A549 (cell line): ENCODE data around the gene TCF3. TPM values are rescaled to one million over a fixed set of nuclear protein-coding genes. Genes with fewer than 3 reads are reported as not detected.

ENCODE experiments used
- ATAC-seq, 2 experiments: fragments of 200-7000 bp in 1 of 2; fragments of >200 bp in 1 of 2; cut with Nextera tagmentation in 1 of 2; cut with Tn5 transposase in 1 of 2; 3 replicates each; pipeline versions ENCODE4 v1.8.0 to v1.9.1; 2018 to 2020; ENCODE audit warnings: mild to moderate bottlenecking in 1 of 2, moderate library complexity in 1 of 2
- CTCF ChIA-PET: fragments of 300-600 bp; sonication (Branson Sonifier 250); formaldehyde crosslinking; extraction: SDS; loops from one replicate; lab custom pipeline; 2021; ENCODE audit warnings: antibody characterized with exemption, inconsistent platforms; lab: Yijun Ruan, JAX
- POLR2A ChIA-PET: fragments of 350-600 bp; formaldehyde crosslinking; extraction: SDS; loops from one replicate; lab custom pipeline; 2021; ENCODE audit warnings: antibody characterized with exemption, inconsistent platforms; lab: Yijun Ruan, JAX
- DNase-seq, 2 experiments: peaks; one replicate each; pipeline versions ENCODE4 v3.0.0 to v3.0.0-alpha.2; 2011 to 2016; ENCODE audit warnings: low read depth in 1 of 2, low spot score in 1 of 2
- FAIRE-seq: peaks from 2 replicates; lab custom pipeline; 2011; peaks lifted over from hg19 to GRCh38; lab: Jason Lieb, UNC
- H3K27ac ChIP-seq, 2 experiments: fragments of >200 bp; sonication (Bioruptor Twin); formaldehyde crosslinking; 3 replicates each; pipeline ENCODE4 v1.5.1; 2016 to 2017
- H3K4me1 ChIP-seq: fragments of >200 bp; sonication (Bioruptor Twin); formaldehyde crosslinking; 3 replicates; pipeline ENCODE4 v1.6.1; 2016
- H3K4me2 ChIP-seq: fragments of >200 bp; sonication (Bioruptor Twin); formaldehyde crosslinking; 3 replicates; pipeline ENCODE4 v1.6.1; 2016
- H3K4me3 ChIP-seq: fragments of >200 bp; sonication (Bioruptor Twin); formaldehyde crosslinking; 3 replicates; pipeline ENCODE4 v1.5.1; 2016
- H3K9me3 ChIP-seq: fragments of >200 bp; sonication (Bioruptor Twin); formaldehyde crosslinking; 3 replicates; pipeline ENCODE4 v1.6.1; 2016
- ATOH8 ChIP-seq: fragments of 250-450 bp; sonication (Bioruptor Pico); IDR thresholded peaks from 2 replicates; pipeline ENCODE4 v1.5.0; 2020; ENCODE audit warnings: low read depth, mild to moderate bottlenecking, moderate library complexity
- CBX8 ChIP-seq: fragments of 200-600 bp; sonication (generic); IDR thresholded peaks from 2 replicates; pipeline ENCODE4 v1.6.1; 2016
- CTCF ChIP-seq: fragments of >200 bp; sonication (Bioruptor Twin); formaldehyde crosslinking; IDR thresholded peaks from 3 replicates; pipeline ENCODE4 v1.5.1; 2016
- EHMT2 ChIP-seq: fragments of 200-600 bp; sonication (generic); IDR thresholded peaks from 2 replicates; pipeline ENCODE4 v1.6.1; 2016; ENCODE audit warnings: antibody characterized with exemption, low read depth, mild to moderate bottlenecking, moderate library complexity
- ELK1 ChIP-seq: fragments of 150-350 bp; IDR thresholded peaks from 2 replicates; pipeline ENCODE4 v1.6.1; 2014; ENCODE audit warnings: low read depth, mild to moderate bottlenecking, low read length
- EP300 ChIP-seq, 2 experiments: fragments of >200 bp; sonication (Bioruptor Twin); formaldehyde crosslinking; IDR thresholded peaks; 2 replicates in 1 of 2; 3 replicates in 1 of 2; pipeline ENCODE4 v1.6.1; 2016 to 2017
- HDAC2 ChIP-seq: fragments of 200-600 bp; sonication (generic); IDR thresholded peaks from 2 replicates; pipeline ENCODE4 v1.6.1; 2016
- HES2 ChIP-seq: fragments of >200 bp; sonication (Bioruptor Twin); formaldehyde crosslinking; IDR thresholded peaks from 2 replicates; pipeline ENCODE4 v1.6.1; 2016
- HMGXB4 ChIP-seq: fragments of 250-450 bp; sonication (Bioruptor Pico); IDR thresholded peaks from 2 replicates; pipeline ENCODE4 v1.5.0; 2021; ENCODE audit warnings: mild to moderate bottlenecking, moderate library complexity, borderline replicate concordance
- HOXA7 ChIP-seq: fragments of 250-450 bp; sonication (Bioruptor Pico); IDR thresholded peaks from 2 replicates; pipeline ENCODE4 v1.5.0; 2020; ENCODE audit warnings: mild to moderate bottlenecking, moderate library complexity
- HOXB13 ChIP-seq: fragments of 250-450 bp; sonication (Bioruptor Pico); IDR thresholded peaks from 2 replicates; pipeline ENCODE4 v1.5.0; 2020; ENCODE audit warnings: low read depth, mild to moderate bottlenecking, moderate library complexity
- HOXB5 ChIP-seq: fragments of 250-450 bp; sonication (Bioruptor Pico); IDR thresholded peaks from 2 replicates; pipeline ENCODE4 v1.5.0; 2020; ENCODE audit warnings: mild to moderate bottlenecking, moderate library complexity
- JUN ChIP-seq, 2 experiments: fragments of >200 bp; sonication (Bioruptor Twin); formaldehyde crosslinking; IDR thresholded peaks; 2 replicates in 1 of 2; 3 replicates in 1 of 2; pipeline ENCODE4 v1.6.1; 2016 to 2017
- JUNB ChIP-seq: fragments of >200 bp; sonication (Bioruptor Twin); formaldehyde crosslinking; IDR thresholded peaks from 2 replicates; pipeline ENCODE4 v1.6.1; 2016
- KDM1A ChIP-seq: fragments of 200-600 bp; sonication (generic); IDR thresholded peaks from 2 replicates; pipeline ENCODE4 v1.6.1; 2016; ENCODE audit warnings: low read depth, mild to moderate bottlenecking
- MAFK ChIP-seq: fragments of 450-650 bp; IDR thresholded peaks from 2 replicates; pipeline ENCODE4 v1.6.1; 2014; ENCODE audit not compliant: partially characterized antibody
- MAX ChIP-seq: IDR thresholded peaks from 2 replicates; pipeline ENCODE4 v1.6.1; 2012
- MAZ ChIP-seq: fragments of 150-350 bp; IDR thresholded peaks from 2 replicates; pipeline ENCODE4 v1.6.1; 2014; ENCODE audit warnings: antibody characterized with exemption, low read depth, low read length, borderline replicate concordance
- MYC ChIP-seq: IDR thresholded peaks from 2 replicates; pipeline ENCODE4 v1.6.1; 2012; ENCODE audit warnings: mild to moderate bottlenecking, inconsistent platforms, low read length, improper control_type of control experiment, borderline replicate concordance
- PBX3 ChIP-seq: IDR thresholded peaks from 2 replicates; pipeline ENCODE4 v1.6.1; 2012
- PHF8 ChIP-seq: fragments of 200-600 bp; sonication (generic); IDR thresholded peaks from 2 replicates; pipeline ENCODE4 v1.6.1; 2016; ENCODE audit warnings: low read depth, mild to moderate bottlenecking, antibody characterized with exemption, moderate library complexity, borderline replicate concordance
- POLR2A ChIP-seq: IDR thresholded peaks from 2 replicates; pipeline ENCODE4 v1.6.1; 2012; ENCODE audit warnings: mild to moderate bottlenecking, low read length
- POLR2AphosphoS2 ChIP-seq: conservative IDR thresholded peaks from 2 replicates; pipeline ENCODE4 v1.6.1; 2012; ENCODE audit warnings: low read length, improper control_type of control experiment, inconsistent platforms
- RAD21 ChIP-seq, 2 experiments: fragments of >200 bp in 1 of 2; sonication (Bioruptor Twin) in 1 of 2; formaldehyde crosslinking in 1 of 2; IDR thresholded peaks in 1 of 2; conservative IDR thresholded peaks in 1 of 2; 2 replicates in 1 of 2; 3 replicates in 1 of 2; pipeline ENCODE4 v1.6.1; 2012 to 2018; ENCODE audit warnings: inconsistent platforms in 1 of 2
- RARB ChIP-seq: fragments of 250-450 bp; sonication (Bioruptor Pico); IDR thresholded peaks from 2 replicates; pipeline ENCODE4 v1.8.0; 2021; ENCODE audit warnings: mild to moderate bottlenecking, moderate library complexity
- RNF2 ChIP-seq: fragments of 200-600 bp; sonication (generic); IDR thresholded peaks from 2 replicates; pipeline ENCODE4 v1.6.1; 2016; ENCODE audit warnings: low read depth, mild to moderate bottlenecking, antibody characterized with exemption, moderate library complexity, borderline replicate concordance
- SREBF2 ChIP-seq: fragments of 450-650 bp; IDR thresholded peaks from 2 replicates; pipeline ENCODE4 v1.6.1; 2014; ENCODE audit warnings: mild to moderate bottlenecking, moderate library complexity
- TP53 ChIP-seq: fragments of 250-450 bp; sonication (Bioruptor Pico); IDR thresholded peaks from 2 replicates; pipeline ENCODE4 v1.5.0; 2021; ENCODE audit warnings: mild to moderate bottlenecking, moderate library complexity
- USF2 ChIP-seq: fragments of 450-650 bp; IDR thresholded peaks from 2 replicates; pipeline ENCODE4 v1.6.1; 2014; ENCODE audit warnings: antibody characterized with exemption
- ZC3H11A ChIP-seq: fragments of 450-650 bp; IDR thresholded peaks from 2 replicates; pipeline ENCODE4 v1.6.1; 2014; ENCODE audit warnings: antibody characterized with exemption, mild to moderate bottlenecking
- ZFP36 ChIP-seq: fragments of 450-650 bp; IDR thresholded peaks from 2 replicates; pipeline ENCODE4 v1.6.1; 2014; ENCODE audit warnings: borderline replicate concordance; ENCODE audit not compliant: partially characterized antibody
- WGBS: methylation state at CpG from one replicate; pipeline ENCODE4 v1.1.6; 2017; ENCODE audit errors: missing lambda C conversion rate; 5-methylcytosine and 5-hydroxymethylcytosine counted together
- polyA plus RNA-seq, 4 experiments: library from polyadenylated mRNA; depleted of rRNA in 3 of 4; stranded (reverse); fragments of >200 nt; fragmentation: RNase III in 1 of 4; extraction: RNeasy Plus Mini Kit Qiagen cat#74134 plus additional on column Dnase treatment in 1 of 4; gene quantifications; 2 replicates in 3 of 4; 3 replicates in 1 of 4; pipeline ENCODE4 v1.2.3, GENCODE V29; 2011 to 2017

Gene TCF3
- polyA plus RNA-seq, 2 of the 4 experiments (the other 2 are of a cell fraction): 25.6 to 52.6 TPM

- ChIA-PET CTCF (interaction anchor here (1.3 to 2.1 kb wide), 2 partner anchors 8 to 36 kb away, joined by 4 to 5 read pairs; no protein-coding TSS in a partner anchor), POLR2A (no interaction called here)
- FAIRE-seq: no peak
- H3K4me3 ChIP-seq: no peak overlapping the region
- H3K27ac ChIP-seq: no peak overlapping the region
- no peaks in the 10 kb centered on the region for H3K4me1 ChIP-seq
- TF ChIP-seq CBX8 (no peak), HOXB5 (CRISPR knock-in tag) (no peak), MAZ (no peak), POLR2AphosphoS2 (no peak), HOXB13 (no peak), JUNB (no peak), HDAC2 (no peak), MAX (no peak), PHF8 (no peak), RAD21 (conservative IDR thresholded peaks at IDR 0.05 in 1 of 2, IDR thresholded peaks at IDR 0.05 in 1 of 2) (no peak), KDM1A (no peak), CTCF (no peak), JUN (IDR thresholded peaks at IDR 0.05) (no peak), ATOH8 (CRISPR knock-in tag) (no peak), RNF2 (no peak), SREBF2 (no peak), USF2 (no peak), ZFP36 (no peak), TP53 (CRISPR knock-in tag) (no peak)
- H3K4me2 ChIP-seq: no peak overlapping the region
- 84% methylated on average over 6 of the region's 9 CpGs for WGBS
- no peak for DNase-seq
- no peak for ATAC-seq
- no peaks in the 10 kb centered on the region for H3K9me3 ChIP-seq
Observed at GRCh38 chr19:1582201-1582600, 70.2 kb downstream of the TCF3 start.

GRCh38 chr19:1580957-1581356, 71.5 kb downstream of the TCF3 start:
- 92% methylated on average over 22 of the region's 22 CpGs for WGBS
- no peak overlapping the region for H3K4me3 ChIP-seq
- CTCF ChIA-PET: interaction anchor here (2.1 kb wide), 1 partner anchor 35 kb away, joined by 5 read pairs; no protein-coding TSS in a partner anchor
- TF ChIP-seq RAD21 (conservative IDR thresholded peaks at IDR 0.05 in 1 of 2, IDR thresholded peaks at IDR 0.05 in 1 of 2): no peak
- TF ChIP-seq MYC: no peak
- no peak for TF ChIP-seq HMGXB4
- TF ChIP-seq HOXA7 (CRISPR knock-in tag): no peak
- no peak for TF ChIP-seq ELK1
- TF ChIP-seq HES2: no peak
- no peak for TF ChIP-seq MAFK
- TF ChIP-seq RARB (CRISPR knock-in tag): no peak
- TF ChIP-seq ZC3H11A: no peak
- TF ChIP-seq POLR2A: no peak
- no peak for TF ChIP-seq EHMT2
- TF ChIP-seq PBX3: no peak
- TF ChIP-seq EP300 (IDR thresholded peaks at IDR 0.05): no peak
- TF ChIP-seq ZFP36: no peak
- H3K27ac ChIP-seq: no peak overlapping the region
- FAIRE-seq (no peak), DNase-seq (no peak), ATAC-seq (no peak)
- no peak overlapping the region for H3K4me2 ChIP-seq
- H3K4me1 ChIP-seq: no peaks in the 10 kb centered on the region
- H3K9me3 ChIP-seq: no peaks in the 10 kb centered on the region
- POLR2A ChIA-PET: no interaction called here
